ENCODE measurements around the gene ABCC8.

The ABCC8 gene

GRCh38 chr11:17387254-17387653 is 89.4 kb downstream of the ABCC8 start:
- Mint-ChIP-seq H3K9me3 (no peaks in the 10 kb centered on the region), H3K4me3 (peak overlapping the region; percentile 77), H3K4me1 (peaks cover 67% of the 10 kb centered on the region), H3K27me3 (no peaks in the 10 kb centered on the region), H3K27ac (no peak overlapping the region), H3K36me3 (peaks cover 34% of the 10 kb centered on the region)
- no peak for ATAC-seq

GRCh38 chr11:17386331-17387084 is 90.1 kb downstream of the ABCC8 start:
- peak; percentile 49 for ATAC-seq
- Mint-ChIP-seq H3K36me3 (peaks cover 40% of the 10 kb centered on the region), H3K27me3 (no peaks in the 10 kb centered on the region), H3K4me1 (peaks cover 61% of the 10 kb centered on the region), H3K27ac (peak overlapping the region; percentile 23), H3K4me3 (peak overlapping the region; percentile 77), H3K9me3 (no peaks in the 10 kb centered on the region)

GRCh38 chr11:17385926-17386325 is 90.7 kb downstream of the ABCC8 start:
- peaks cover 46% of the 10 kb centered on the region for H3K36me3 Mint-ChIP-seq
- no peaks in the 10 kb centered on the region for H3K27me3 Mint-ChIP-seq
- no peak for ATAC-seq
- H3K4me1 Mint-ChIP-seq: peaks cover 56% of the 10 kb centered on the region
- no peaks in the 10 kb centered on the region for H3K9me3 Mint-ChIP-seq
- peak overlapping the region; percentile 23 for H3K27ac Mint-ChIP-seq
- H3K4me3 Mint-ChIP-seq: peak overlapping the region; percentile 77

GRCh38 chr11:17385492-17385891 is 91.2 kb downstream of the ABCC8 start:
- H3K27ac Mint-ChIP-seq: no peak overlapping the region
- H3K4me1 Mint-ChIP-seq: peaks cover 52% of the 10 kb centered on the region
- no peaks in the 10 kb centered on the region for H3K27me3 Mint-ChIP-seq
- no peaks in the 10 kb centered on the region for H3K9me3 Mint-ChIP-seq
- peak overlapping the region; percentile 77 for H3K4me3 Mint-ChIP-seq
- no peak for ATAC-seq
- peaks cover 47% of the 10 kb centered on the region for H3K36me3 Mint-ChIP-seq

- H3K4me3 Mint-ChIP-seq: no peak overlapping the region
- no peak overlapping the region for H3K27ac Mint-ChIP-seq
- H3K27me3 Mint-ChIP-seq: no peaks in the 10 kb centered on the region
- H3K4me1 Mint-ChIP-seq: peaks cover 43% of the 10 kb centered on the region
- H3K9me3 Mint-ChIP-seq: no peaks in the 10 kb centered on the region
- H3K36me3 Mint-ChIP-seq: peaks cover 47% of the 10 kb centered on the region
- peak; percentile 61 for ATAC-seq
Observed at GRCh38 chr11:17384002-17384511, 92.6 kb downstream of the ABCC8 start.

- H3K9me3 Mint-ChIP-seq: no peaks in the 10 kb centered on the region
- peaks cover 49% of the 10 kb centered on the region for H3K36me3 Mint-ChIP-seq
- H3K4me3 Mint-ChIP-seq: no peak overlapping the region
- peaks cover 37% of the 10 kb centered on the region for H3K4me1 Mint-ChIP-seq
- H3K27ac Mint-ChIP-seq: no peak overlapping the region
- no peaks in the 10 kb centered on the region for H3K27me3 Mint-ChIP-seq
- no peak for ATAC-seq
Observed at GRCh38 chr11:17383461-17383860, 93.2 kb downstream of the ABCC8 start.

- Mint-ChIP-seq H3K27ac (no peak overlapping the region), H3K4me3 (no peak overlapping the region), H3K9me3 (no peaks in the 10 kb centered on the region), H3K27me3 (no peaks in the 10 kb centered on the region), H3K36me3 (peaks cover 47% of the 10 kb centered on the region), H3K4me1 (peaks cover 28% of the 10 kb centered on the region)
- ATAC-seq: no peak
Observed at GRCh38 chr11:17382046-17382728, 94.5 kb downstream of the ABCC8 start.

- H3K4me1 Mint-ChIP-seq: peaks cover 18% of the 10 kb centered on the region
- no peak overlapping the region for H3K4me3 Mint-ChIP-seq
- no peaks in the 10 kb centered on the region for H3K27me3 Mint-ChIP-seq
- no peak for ATAC-seq
- H3K27ac Mint-ChIP-seq: no peak overlapping the region
- H3K9me3 Mint-ChIP-seq: no peaks in the 10 kb centered on the region
- H3K36me3 Mint-ChIP-seq: peaks cover 37% of the 10 kb centered on the region
Observed at GRCh38 chr11:17381156-17381555, 95.5 kb downstream of the ABCC8 start.

- Mint-ChIP-seq H3K9me3 (no peaks in the 10 kb centered on the region), H3K27ac (no peak overlapping the region), H3K4me1 (peaks cover 5% of the 10 kb centered on the region), H3K36me3 (peaks cover 25% of the 10 kb centered on the region), H3K27me3 (no peaks in the 10 kb centered on the region), H3K4me3 (no peak overlapping the region)
- no peak for ATAC-seq
Observed at GRCh38 chr11:17379383-17380180, 97.1 kb downstream of the ABCC8 start.

GRCh38 chr11:17378655-17379054 is 98.0 kb downstream of the ABCC8 start:
- no peak for ATAC-seq
- Mint-ChIP-seq H3K4me3 (no peak overlapping the region), H3K4me1 (no peaks in the 10 kb centered on the region), H3K27ac (no peak overlapping the region), H3K9me3 (no peaks in the 10 kb centered on the region), H3K27me3 (no peaks in the 10 kb centered on the region), H3K36me3 (peaks cover 28% of the 10 kb centered on the region)

GRCh38 chr11:17376493-17376892 is 100.2 kb downstream of the ABCC8 start:
- Mint-ChIP-seq H3K9me3 (peaks cover 13% of the 10 kb centered on the region), H3K27me3 (no peaks in the 10 kb centered on the region), H3K27ac (no peak overlapping the region), H3K4me3 (no peak overlapping the region), H3K36me3 (peaks cover 40% of the 10 kb centered on the region), H3K4me1 (no peaks in the 10 kb centered on the region)
- ATAC-seq: no peak

- Mint-ChIP-seq H3K4me1 (no peaks in the 10 kb centered on the region), H3K36me3 (peaks cover 42% of the 10 kb centered on the region), H3K27me3 (no peaks in the 10 kb centered on the region), H3K4me3 (no peak overlapping the region), H3K9me3 (peaks cover 21% of the 10 kb centered on the region), H3K27ac (no peak overlapping the region)
- no peak for ATAC-seq
Observed at GRCh38 chr11:17375547-17375946, 101.1 kb downstream of the ABCC8 start.

GRCh38 chr11:17371614-17372013 is 105.0 kb downstream of the ABCC8 start:
- peaks cover 36% of the 10 kb centered on the region for H3K9me3 Mint-ChIP-seq
- peaks cover 62% of the 10 kb centered on the region for H3K36me3 Mint-ChIP-seq
- H3K27ac Mint-ChIP-seq: no peak overlapping the region
- H3K4me3 Mint-ChIP-seq: no peak overlapping the region
- ATAC-seq: no peak
- no peaks in the 10 kb centered on the region for H3K4me1 Mint-ChIP-seq
- H3K27me3 Mint-ChIP-seq: peaks cover 9% of the 10 kb centered on the region

- H3K36me3 Mint-ChIP-seq: peaks cover 62% of the 10 kb centered on the region
- ATAC-seq: no peak
- H3K9me3 Mint-ChIP-seq: peaks cover 36% of the 10 kb centered on the region
- H3K4me3 Mint-ChIP-seq: no peak overlapping the region
- H3K4me1 Mint-ChIP-seq: no peaks in the 10 kb centered on the region
- H3K27ac Mint-ChIP-seq: no peak overlapping the region
- H3K27me3 Mint-ChIP-seq: peaks cover 9% of the 10 kb centered on the region
Observed at GRCh38 chr11:17369684-17370243, 106.9 kb downstream of the ABCC8 start.

- no peak overlapping the region for H3K4me3 Mint-ChIP-seq
- peaks cover 57% of the 10 kb centered on the region for H3K36me3 Mint-ChIP-seq
- H3K9me3 Mint-ChIP-seq: peaks cover 36% of the 10 kb centered on the region
- no peak for ATAC-seq
- H3K27me3 Mint-ChIP-seq: peaks cover 9% of the 10 kb centered on the region
- H3K27ac Mint-ChIP-seq: no peak overlapping the region
- H3K4me1 Mint-ChIP-seq: no peaks in the 10 kb centered on the region
Observed at GRCh38 chr11:17369094-17369493, 107.6 kb downstream of the ABCC8 start.
